CD8-positive, alpha-beta memory T cell (primary cell): ENCODE results near the gene MEGF10. TPM values are rescaled to one million over a fixed set of nuclear protein-coding genes. Genes with fewer than 3 reads are reported as not detected.
A peak's percentile ranks its signal among the peaks of the same experiment; 100 is the strongest.
"Not testable (repeated sequence)": the region's sequence is repeated elsewhere in the genome, so short reads cannot be mapped to it uniquely, and the experiment has no call there.

Source experiments
- CTCF ChIA-PET: fragments of 350-600 bp; sonication (Branson Sonifier 250); formaldehyde crosslinking; loops from one replicate; lab custom pipeline; 2021; ENCODE audit warnings: antibody characterized with exemption; lab: Charles Lee
- POLR2A ChIA-PET: fragments of 350-600 bp; sonication (Branson Sonifier 250); formaldehyde crosslinking; loops from one replicate; lab custom pipeline; 2021; ENCODE audit warnings: antibody characterized with exemption; lab: Charles Lee
- DNase-seq, 5 donors: peaks; one replicate each; pipeline versions ENCODE4 v3.0.0 to v3.0.0-alpha.2; 2020 to 2022; ENCODE audit warnings: mixed read lengths in 1 of 5
- H3K27ac ChIP-seq: one replicate; pipeline ENCODE4 v1.7.0; 2013; ENCODE audit warnings: low read depth, mild to moderate bottlenecking, low read length, moderate library complexity
- H3K27me3 ChIP-seq: 2 replicates; pipeline ENCODE4 v1.7.0; 2013; ENCODE audit warnings: low read length, mild to moderate bottlenecking; ENCODE audit not compliant: insufficient read depth, poor library complexity, severe bottlenecking
- H3K36me3 ChIP-seq: 2 replicates; pipeline ENCODE4 v1.7.0; 2013; ENCODE audit warnings: mild to moderate bottlenecking, low read length, moderate library complexity; ENCODE audit not compliant: insufficient read depth
- H3K4me1 ChIP-seq: 2 replicates; pipeline ENCODE4 v1.7.0; 2013; ENCODE audit warnings: mild to moderate bottlenecking, low read length, moderate library complexity; ENCODE audit not compliant: insufficient read depth
- H3K4me3 ChIP-seq: 2 replicates; pipeline ENCODE4 v1.7.0; 2013; ENCODE audit warnings: mild to moderate bottlenecking, low read length
- H3K9me3 ChIP-seq: 2 replicates; pipeline ENCODE4 v1.7.0; 2013; ENCODE audit warnings: mild to moderate bottlenecking, low read length
- H3K27ac Mint-ChIP-seq, 8 donors: one replicate each; pipeline ENCODE4 v1.8.0; 2020 to 2021; ENCODE audit warnings: mixed read lengths in 8 of 8, mild to moderate bottlenecking in 6 of 8, inconsistent platforms in 3 of 8, moderate library complexity in 3 of 8
- H3K27me3 Mint-ChIP-seq, 2 donors: one replicate each; pipeline ENCODE4 v1.8.0; 2020 to 2021; ENCODE audit warnings: mixed read lengths in 2 of 2, mild to moderate bottlenecking in 1 of 2, moderate library complexity in 1 of 2
- H3K36me3 Mint-ChIP-seq, 3 donors: one replicate each; pipeline ENCODE4 v1.8.0; 2020 to 2021; ENCODE audit warnings: mixed read lengths in 3 of 3, inconsistent platforms in 1 of 3, mild to moderate bottlenecking in 1 of 3
- H3K4me1 Mint-ChIP-seq, 3 donors: one replicate each; pipeline ENCODE4 v1.8.0; 2020 to 2021; ENCODE audit warnings: mixed read lengths in 3 of 3, inconsistent platforms in 1 of 3, mild to moderate bottlenecking in 1 of 3
- H3K4me3 Mint-ChIP-seq, 7 donors: one replicate each; pipeline ENCODE4 v1.8.0; 2020 to 2021; ENCODE audit warnings: mixed read lengths in 7 of 7, mild to moderate bottlenecking in 6 of 7, moderate library complexity in 4 of 7, inconsistent platforms in 2 of 7
- H3K9me3 Mint-ChIP-seq, 5 donors: one replicate each; pipeline ENCODE4 v1.8.0; 2020 to 2022; ENCODE audit warnings: mixed read lengths in 5 of 5, mild to moderate bottlenecking in 3 of 5, moderate library complexity in 2 of 5, inconsistent platforms in 1 of 5
- polyA plus RNA-seq: library from polyadenylated mRNA; unstranded; fragments of 300-500 nt; fragmentation: Illumina TruSeq; gene quantifications from one replicate; pipeline ENCODE4 v1.2.3, GENCODE V29; 2021
- total RNA-seq, 2 experiments: library from RNA; stranded (reverse); gene quantifications; one replicate each; pipeline ENCODE4 v1.2.3, GENCODE V29; 2021

MEGF10 gene
- not detected for total RNA-seq
- polyA plus RNA-seq = not detected

GRCh38 chr5:127290019-127290945, at the start of gene MEGF10:
MEGF10 (plus strand) TSS chr5:127290796; CDS start chr5:127331309, 40,513 bp downstream.
- Mint-ChIP-seq H3K4me3 (peak within 1 kb of the TSS in 1 of 7 donors; percentile 59), H3K27me3 (peaks cover 30 to 69% of the 10 kb centered on the region in 2 donors), H3K27ac (no peak within 1 kb of the TSS), H3K4me1 (peaks cover 5 to 12% (median 10%) of the 10 kb centered on the region in 3 donors), H3K9me3 (peaks cover 5 to 17% (median 8%) of the 10 kb centered on the region in 5 donors), H3K36me3 (no peaks in the 10 kb centered on the region)
- H3K4me3 ChIP-seq = no peak within 1 kb of the TSS
- POLR2A ChIA-PET = no interaction called here
- no peaks in the 10 kb centered on the region for H3K27me3 ChIP-seq
- no peaks in the 10 kb centered on the region for H3K36me3 ChIP-seq
- H3K27ac ChIP-seq = no peak within 1 kb of the TSS
- CTCF ChIA-PET = no interaction called here
- peaks cover 6% of the 10 kb centered on the region for H3K9me3 ChIP-seq
- no peak for DNase-seq
- H3K4me1 ChIP-seq = no peaks in the 10 kb centered on the region

GRCh38 chr5:127243011-127243410, 47.6 kb upstream of the MEGF10 start:
- H3K9me3 Mint-ChIP-seq = peaks cover 3 to 16% (median 10%) of the 10 kb centered on the region in 5 donors

DNA sequence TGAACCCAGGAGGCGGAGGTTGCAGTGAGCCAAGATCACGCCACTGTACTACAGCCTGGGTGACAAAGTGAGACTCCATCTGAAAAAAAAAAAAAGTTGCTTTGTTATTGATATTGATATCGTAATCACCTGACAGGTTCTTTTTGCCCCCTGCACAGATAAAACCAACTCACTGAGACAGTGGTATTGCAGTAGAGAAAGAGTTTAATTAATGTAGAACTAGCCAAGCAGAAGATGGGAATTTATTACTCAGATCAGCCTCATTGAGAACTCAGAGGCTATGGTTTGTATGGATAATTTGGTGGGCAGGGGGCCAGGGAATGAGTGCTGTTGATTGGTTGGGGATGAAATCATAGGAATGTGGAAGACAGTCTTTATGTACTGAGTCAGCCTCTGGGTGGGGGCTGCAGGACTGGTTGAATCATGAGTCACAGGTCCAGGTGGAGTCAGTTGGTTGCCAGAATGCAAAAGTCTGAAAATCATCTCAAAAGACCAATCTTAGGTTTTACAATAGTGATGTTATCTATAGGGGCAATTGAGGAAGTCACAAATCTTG, 35.8 kb upstream of the MEGF10 start:
- H3K27ac ChIP-seq = no peak overlapping the region
- H3K36me3 Mint-ChIP-seq = peaks cover 0 to 3% (median 0%) of the 10 kb centered on the region in 3 donors
- H3K27me3 Mint-ChIP-seq = peaks cover 0 to 2% of the 10 kb centered on the region in 2 donors
- no peak for DNase-seq
- H3K4me3 ChIP-seq = no peak overlapping the region
- no peaks in the 10 kb centered on the region for H3K4me1 Mint-ChIP-seq
- ChIA-PET POLR2A (no interaction called here), CTCF (no interaction called here)
- peaks cover 13 to 25% (median 17%) of the 10 kb centered on the region in 5 donors for H3K9me3 Mint-ChIP-seq
- H3K36me3 ChIP-seq = no peaks in the 10 kb centered on the region
- no peaks in the 10 kb centered on the region for H3K4me1 ChIP-seq
- no peaks in the 10 kb centered on the region for H3K27me3 ChIP-seq
- no peaks in the 10 kb centered on the region for H3K9me3 ChIP-seq
- H3K27ac Mint-ChIP-seq = no peak overlapping the region
- H3K4me3 Mint-ChIP-seq = no peak overlapping the region

More at GRCh38 chr5:127243011-127243410, 47.6 kb upstream of the MEGF10 start:
- no peak for DNase-seq
- H3K9me3 ChIP-seq = no peaks in the 10 kb centered on the region
- H3K27me3 Mint-ChIP-seq = peaks cover 10 to 45% of the 10 kb centered on the region in 2 donors
- H3K4me3 ChIP-seq = no peak overlapping the region
- peaks cover 0 to 6% (median 2%) of the 10 kb centered on the region in 3 donors for H3K36me3 Mint-ChIP-seq
- H3K36me3 ChIP-seq = no peaks in the 10 kb centered on the region
- no peak overlapping the region for H3K27ac ChIP-seq
- ChIA-PET POLR2A (no interaction called here), CTCF (no interaction called here)
- no peaks in the 10 kb centered on the region for H3K4me1 Mint-ChIP-seq
- no peaks in the 10 kb centered on the region for H3K27me3 ChIP-seq
- no peaks in the 10 kb centered on the region for H3K4me1 ChIP-seq
- H3K4me3 Mint-ChIP-seq = no peak overlapping the region
- no peak overlapping the region for H3K27ac Mint-ChIP-seq

DNA sequence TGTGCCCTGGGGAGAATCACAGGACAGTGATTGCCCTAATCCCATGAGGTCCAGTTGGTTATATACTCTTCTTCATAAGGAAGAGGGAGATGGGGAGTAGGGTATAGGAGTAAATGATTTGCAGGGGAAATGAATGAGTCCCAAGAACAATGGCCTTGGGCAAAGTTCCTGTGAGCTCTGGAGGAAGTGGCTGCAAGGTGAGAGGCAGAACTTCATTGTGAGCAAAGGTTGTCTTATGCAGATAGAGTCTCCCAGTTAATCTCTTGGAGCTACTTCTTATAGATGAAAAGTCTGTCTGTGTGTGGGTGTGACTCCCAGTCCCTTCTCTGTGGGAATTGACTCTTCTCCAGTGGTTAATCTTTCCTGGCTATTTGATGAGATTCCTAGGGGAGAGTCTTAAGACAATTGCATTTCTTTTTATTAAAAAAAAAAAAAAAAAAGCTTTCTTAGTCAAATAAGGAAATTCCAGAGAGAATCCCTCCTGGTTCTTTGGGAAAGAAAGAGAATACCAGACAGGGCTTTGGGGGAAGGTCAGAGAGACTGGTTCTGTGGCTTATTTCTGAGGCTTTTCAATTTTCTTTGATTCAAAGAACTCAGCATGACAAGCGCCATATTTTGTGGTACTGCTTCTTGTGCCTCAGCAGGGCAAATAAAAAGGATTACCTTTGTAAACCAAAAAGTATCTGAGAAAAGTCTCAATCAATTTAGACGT, 33.6 kb upstream of the MEGF10 start:
- DNase-seq = no peak
- CTCF ChIA-PET = no interaction called here

DNA sequence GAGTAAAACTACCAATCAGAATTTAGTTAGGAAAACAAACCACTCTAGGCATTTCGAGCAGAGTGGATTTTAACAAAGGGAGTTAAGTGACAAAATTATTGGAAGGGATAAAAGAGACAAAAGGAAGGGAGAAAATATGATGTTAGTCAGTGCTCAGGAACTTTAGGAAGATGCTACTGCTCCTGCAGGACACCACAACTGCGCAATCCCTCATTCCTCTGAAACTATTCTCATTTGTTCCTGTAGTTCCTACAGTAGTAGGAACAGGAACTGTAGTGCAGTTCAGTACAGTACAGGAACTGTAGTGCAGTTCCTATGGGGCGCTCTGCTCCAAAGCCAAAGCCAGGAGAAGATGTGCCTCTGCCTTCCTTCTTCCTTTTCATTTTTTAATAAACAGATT, 29.9 kb upstream of the MEGF10 start:
- no peaks in the 10 kb centered on the region for H3K36me3 Mint-ChIP-seq
- H3K4me1 Mint-ChIP-seq = no peaks in the 10 kb centered on the region

More for the DNA sequence above, 33.6 kb upstream of the MEGF10 start:
- H3K27ac Mint-ChIP-seq = no peak overlapping the region
- H3K4me3 Mint-ChIP-seq = no peak overlapping the region
- H3K27me3 ChIP-seq = no peaks in the 10 kb centered on the region
- H3K36me3 ChIP-seq = no peaks in the 10 kb centered on the region
- no peaks in the 10 kb centered on the region for H3K9me3 ChIP-seq
- peaks cover 0 to 3% (median 0%) of the 10 kb centered on the region in 3 donors for H3K36me3 Mint-ChIP-seq
- no peak overlapping the region for H3K4me3 ChIP-seq
- H3K9me3 Mint-ChIP-seq = peaks cover 9 to 25% (median 17%) of the 10 kb centered on the region in 5 donors
- POLR2A ChIA-PET = no interaction called here
- no peak overlapping the region for H3K27ac ChIP-seq
- no peaks in the 10 kb centered on the region for H3K4me1 ChIP-seq
- H3K4me1 Mint-ChIP-seq = no peaks in the 10 kb centered on the region
- H3K27me3 Mint-ChIP-seq = peaks cover 2 to 4% of the 10 kb centered on the region in 2 donors

DNA sequence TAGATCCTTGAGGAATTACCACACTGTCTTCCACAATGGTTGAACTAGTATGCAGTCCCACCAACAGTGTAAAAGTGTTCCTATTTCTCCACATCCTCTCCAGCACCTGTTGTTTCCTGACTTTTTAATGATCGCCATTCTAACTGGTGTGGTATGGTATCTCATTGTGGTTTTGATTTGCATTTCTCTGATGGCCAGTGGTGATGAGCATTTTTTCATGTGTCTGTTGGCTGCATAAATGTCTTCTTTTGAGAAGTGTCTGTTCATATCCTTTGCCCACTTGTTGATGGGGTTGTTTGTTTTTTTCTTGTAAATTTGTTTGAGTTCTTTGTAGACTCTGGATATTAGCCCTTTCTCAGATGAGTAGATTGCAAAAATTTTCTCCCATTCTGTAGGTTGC, 25.1 kb upstream of the MEGF10 start:
- H3K27ac ChIP-seq, POLR2A ChIA-PET, H3K36me3 ChIP-seq, CTCF ChIA-PET, H3K36me3 Mint-ChIP-seq, H3K4me1 Mint-ChIP-seq, H3K27me3 ChIP-seq, H3K27ac Mint-ChIP-seq, H3K27me3 Mint-ChIP-seq, H3K9me3 Mint-ChIP-seq, H3K9me3 ChIP-seq, H3K4me3 Mint-ChIP-seq, H3K4me1 ChIP-seq, DNase-seq, H3K4me3 ChIP-seq: not testable (repeated sequence)

More for the DNA sequence above, 29.9 kb upstream of the MEGF10 start:
- Histone ChIP-seq H3K27ac (no peak overlapping the region), H3K9me3 (no peaks in the 10 kb centered on the region), H3K4me1 (no peaks in the 10 kb centered on the region), H3K4me3 (no peak overlapping the region), H3K36me3 (no peaks in the 10 kb centered on the region), H3K27me3 (no peaks in the 10 kb centered on the region)
- no peak overlapping the region for H3K27ac Mint-ChIP-seq
- H3K27me3 Mint-ChIP-seq = peaks cover 0 to 4% of the 10 kb centered on the region in 2 donors
- no peak overlapping the region for H3K4me3 Mint-ChIP-seq
- DNase-seq = no peak
- CTCF ChIA-PET = no interaction called here
- peaks cover 1 to 7% (median 5%) of the 10 kb centered on the region in 5 donors for H3K9me3 Mint-ChIP-seq
- POLR2A ChIA-PET = no interaction called here

DNA sequence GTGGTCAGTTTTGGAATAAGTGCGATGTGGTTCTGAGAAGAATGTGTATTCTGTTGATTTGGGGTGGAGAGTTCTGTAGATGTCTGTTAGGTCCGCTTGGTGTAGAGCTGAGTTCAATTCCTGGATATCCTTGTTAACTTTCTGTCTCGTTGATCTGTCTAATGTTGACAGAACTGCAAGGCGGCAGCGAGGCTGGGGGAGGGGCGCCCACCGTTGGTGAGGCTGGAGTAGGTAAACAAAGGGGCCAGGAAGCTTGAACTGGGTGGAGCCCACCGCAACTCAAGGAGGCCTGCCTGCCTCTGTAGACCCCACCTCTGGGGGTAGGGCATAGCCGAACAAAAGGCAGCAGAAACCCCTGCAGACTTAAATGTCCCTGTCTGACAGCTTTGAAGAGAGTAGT, 22.3 kb upstream of the MEGF10 start:
- CTCF ChIA-PET, H3K27ac ChIP-seq, H3K4me1 Mint-ChIP-seq, H3K4me1 ChIP-seq, H3K4me3 Mint-ChIP-seq, H3K36me3 Mint-ChIP-seq, H3K9me3 ChIP-seq, POLR2A ChIA-PET, H3K27ac Mint-ChIP-seq, H3K27me3 ChIP-seq, H3K4me3 ChIP-seq, H3K36me3 ChIP-seq: not testable (repeated sequence)
- Mint-ChIP-seq H3K9me3 (peaks cover 0 to 11% (median 8%) of the 10 kb centered on the region in 5 donors), H3K27me3 (peaks cover 13 to 14% of the 10 kb centered on the region in 2 donors)
- peak in 1 of 5 donors; percentile 6 for DNase-seq

GRCh38 chr5:127270713-127271112, 19.9 kb upstream of the MEGF10 start:
- H3K4me3 ChIP-seq, CTCF ChIA-PET, H3K4me3 Mint-ChIP-seq, H3K27me3 ChIP-seq, H3K36me3 ChIP-seq, H3K4me1 ChIP-seq, POLR2A ChIA-PET, H3K4me1 Mint-ChIP-seq, DNase-seq, H3K9me3 ChIP-seq, H3K36me3 Mint-ChIP-seq, H3K27ac ChIP-seq: not testable (repeated sequence)
- Mint-ChIP-seq H3K27me3 (peaks cover 17 to 22% of the 10 kb centered on the region in 2 donors), H3K9me3 (peaks cover 0 to 11% (median 6%) of the 10 kb centered on the region in 5 donors), H3K27ac (peak overlapping the region in 1 of 8 donors; percentile 47)
